ENCODE measurements around the gene PHLPP2. TPM values are rescaled to one million over a fixed set of nuclear protein-coding genes. Genes with fewer than 3 reads are reported as not detected.

The PHLPP2 gene
- total RNA-seq, 2 experiments from 2014 or later: 6.7 to 14.8 TPM

- no peaks in the 10 kb centered on the region for H3K4me1 ChIP-seq (ENCODE audit: insufficient read depth, low read length, poor library complexity, severe bottlenecking)
- H3K4me3 ChIP-seq (ENCODE audit: low read depth, low read length, poor library complexity, severe bottlenecking): no peak overlapping the region
- no peak overlapping the region for H3K27ac ChIP-seq (ENCODE audit: low read depth, low read length, poor library complexity, severe bottlenecking)
- no peaks in the 10 kb centered on the region for H4K20me1 ChIP-seq (ENCODE audit: insufficient read depth, low read length)
- no peak overlapping the region for H2AFZ ChIP-seq (ENCODE audit: low read length)
- intact Hi-C loops (cut with micrococcal nuclease; ENCODE audit: unreplicated experiment): no loop called here
- ChIA-PET CTCF (ENCODE audit: unreplicated experiment) (no interaction called here), POLR2A (interaction anchor here (1.2 kb wide), 1 partner anchor 26 kb away, joined by 3 read pairs; no protein-coding TSS in a partner anchor)
- H3K36me3 ChIP-seq (ENCODE audit: insufficient read depth, low read length): peaks cover 53% of the 10 kb centered on the region
- no peak overlapping the region for H3K4me2 ChIP-seq (ENCODE audit: low read length)
- BruUV-seq (replicated peaks): no TSS peak
- no peak for DNase-seq (ENCODE audit: low spot score)
- H3K79me2 ChIP-seq (ENCODE audit: insufficient read depth, low read depth, low read length): no peaks in the 10 kb centered on the region
- no peaks in the 10 kb centered on the region for H3K9me3 ChIP-seq (ENCODE audit: low read length)
- no peaks in the 10 kb centered on the region for H3K9me2 ChIP-seq (ENCODE audit: insufficient read depth, low read length)
- TF ChIP-seq EZH2phosphoT487 (IDR thresholded peaks at IDR 0.05; ENCODE audit: borderline replicate concordance, low read depth, low read length): no peak
- no peak for TF ChIP-seq CTCF (conservative IDR thresholded peaks at IDR 0.05; ENCODE audit: low read length)
These were observed 43.1 kb downstream of the PHLPP2 start for GRCh38 chr16:71681360-71681759.

GRCh38 chr16:71676236-71676635 lies 48.3 kb downstream of the PHLPP2 start:
- Histone ChIP-seq H3K9me2 (ENCODE audit: insufficient read depth, low read length) (no peaks in the 10 kb centered on the region), H2AFZ (ENCODE audit: low read length) (no peak overlapping the region), H3K36me3 (ENCODE audit: insufficient read depth, low read length) (peaks cover 83% of the 10 kb centered on the region), H3K79me2 (ENCODE audit: insufficient read depth, low read depth, low read length) (no peaks in the 10 kb centered on the region), H3K27ac (ENCODE audit: low read depth, low read length, poor library complexity, severe bottlenecking) (no peak overlapping the region), H4K20me1 (ENCODE audit: insufficient read depth, low read length) (no peaks in the 10 kb centered on the region), H3K4me3 (ENCODE audit: low read depth, low read length, poor library complexity, severe bottlenecking) (no peak overlapping the region), H3K9me3 (ENCODE audit: low read length) (peaks cover 3% of the 10 kb centered on the region; the same call in 1 of the 2 replicates), H3K4me1 (ENCODE audit: insufficient read depth, low read length, poor library complexity, severe bottlenecking) (no peaks in the 10 kb centered on the region), H3K4me2 (ENCODE audit: low read length) (no peak overlapping the region)
- POLR2A ChIA-PET: interaction anchor here (1.3 kb wide), 1 partner anchor 11 kb away, joined by 3 read pairs; no protein-coding TSS in a partner anchor
- no TSS peak for BruUV-seq (replicated peaks)
- TF ChIP-seq EZH2phosphoT487 (IDR thresholded peaks at IDR 0.05; ENCODE audit: borderline replicate concordance, low read depth, low read length): no peak
- no peak for TF ChIP-seq CTCF (conservative IDR thresholded peaks at IDR 0.05; ENCODE audit: low read length)
- CTCF ChIA-PET (ENCODE audit: unreplicated experiment): interaction anchor here (0.5 kb wide), 1 partner anchor 105 kb away, joined by 3 read pairs; no protein-coding TSS in a partner anchor
- DNase-seq (ENCODE audit: low spot score): no peak
- intact Hi-C loops (cut with micrococcal nuclease; ENCODE audit: unreplicated experiment): no loop called here

- ChIA-PET POLR2A (interaction anchor here (1.3 kb wide), 1 partner anchor 10 kb away, joined by 3 read pairs; no protein-coding TSS in a partner anchor), CTCF (ENCODE audit: unreplicated experiment) (no interaction called here)
- H3K27ac ChIP-seq (ENCODE audit: low read depth, low read length, poor library complexity, severe bottlenecking): no peak overlapping the region
- no peak overlapping the region for H2AFZ ChIP-seq (ENCODE audit: low read length)
- TF ChIP-seq CTCF (conservative IDR thresholded peaks at IDR 0.05; ENCODE audit: low read length) (no peak), EZH2phosphoT487 (IDR thresholded peaks at IDR 0.05; ENCODE audit: borderline replicate concordance, low read depth, low read length) (no peak)
- no peak for DNase-seq (ENCODE audit: low spot score)
- H3K9me2 ChIP-seq (ENCODE audit: insufficient read depth, low read length): no peaks in the 10 kb centered on the region
- H3K4me3 ChIP-seq (ENCODE audit: low read depth, low read length, poor library complexity, severe bottlenecking): no peak overlapping the region
- H3K79me2 ChIP-seq (ENCODE audit: insufficient read depth, low read depth, low read length): no peaks in the 10 kb centered on the region
- BruUV-seq (replicated peaks): no TSS peak
- no peaks in the 10 kb centered on the region for H4K20me1 ChIP-seq (ENCODE audit: insufficient read depth, low read length)
- no peak overlapping the region for H3K4me2 ChIP-seq (ENCODE audit: low read length)
- intact Hi-C loops (cut with micrococcal nuclease; ENCODE audit: unreplicated experiment): no loop called here
- peaks cover 74% of the 10 kb centered on the region for H3K36me3 ChIP-seq (ENCODE audit: insufficient read depth, low read length)
- no peaks in the 10 kb centered on the region for H3K4me1 ChIP-seq (ENCODE audit: insufficient read depth, low read length, poor library complexity, severe bottlenecking)
- H3K9me3 ChIP-seq (ENCODE audit: low read length): peaks cover 3% of the 10 kb centered on the region; the same call in 1 of the 2 replicates
These were observed 49.1 kb downstream of the PHLPP2 start for GRCh38 chr16:71675380-71675779.
